Stimulated activated naive CD8-positive, alpha-beta T cell treated with anti-CD3 and anti-CD28 coated beads, Interleukin-15, amount 100 ng/mL, for 72 hours (primary cell): ENCODE measurements around the gene DSCAML1.

ENCODE experiments used
- ATAC-seq: fragments of 150-1000 bp; cut with Tn5 transposase; 2 replicates; pipeline ENCODE4 v1.10.0; 2021; ENCODE audit warnings: mild to moderate bottlenecking, moderate library complexity
- DNase-seq, 2 donors: peaks; one replicate each; pipeline ENCODE4 v3.0.0; 2021 to 2022
- H3K27ac Mint-ChIP-seq, 2 donors: one replicate each; pipeline ENCODE4 v1.8.0; 2022; ENCODE audit warnings: mild to moderate bottlenecking in 2 of 2, mixed read lengths in 2 of 2, moderate library complexity in 2 of 2
- H3K27me3 Mint-ChIP-seq: one replicate; pipeline ENCODE4 v1.8.0; 2022; ENCODE audit warnings: mixed read lengths
- H3K4me1 Mint-ChIP-seq: one replicate; pipeline ENCODE4 v1.8.0; 2022; ENCODE audit warnings: mild to moderate bottlenecking, mixed read lengths
- H3K4me3 Mint-ChIP-seq, 2 donors: one replicate each; pipeline ENCODE4 v1.8.0; 2022; ENCODE audit warnings: mild to moderate bottlenecking in 2 of 2, mixed read lengths in 2 of 2, moderate library complexity in 1 of 2
- H3K9me3 Mint-ChIP-seq, 2 donors: one replicate each; pipeline ENCODE4 v1.8.0; 2022; ENCODE audit warnings: mixed read lengths in 2 of 2

DSCAML1 gene

DNA sequence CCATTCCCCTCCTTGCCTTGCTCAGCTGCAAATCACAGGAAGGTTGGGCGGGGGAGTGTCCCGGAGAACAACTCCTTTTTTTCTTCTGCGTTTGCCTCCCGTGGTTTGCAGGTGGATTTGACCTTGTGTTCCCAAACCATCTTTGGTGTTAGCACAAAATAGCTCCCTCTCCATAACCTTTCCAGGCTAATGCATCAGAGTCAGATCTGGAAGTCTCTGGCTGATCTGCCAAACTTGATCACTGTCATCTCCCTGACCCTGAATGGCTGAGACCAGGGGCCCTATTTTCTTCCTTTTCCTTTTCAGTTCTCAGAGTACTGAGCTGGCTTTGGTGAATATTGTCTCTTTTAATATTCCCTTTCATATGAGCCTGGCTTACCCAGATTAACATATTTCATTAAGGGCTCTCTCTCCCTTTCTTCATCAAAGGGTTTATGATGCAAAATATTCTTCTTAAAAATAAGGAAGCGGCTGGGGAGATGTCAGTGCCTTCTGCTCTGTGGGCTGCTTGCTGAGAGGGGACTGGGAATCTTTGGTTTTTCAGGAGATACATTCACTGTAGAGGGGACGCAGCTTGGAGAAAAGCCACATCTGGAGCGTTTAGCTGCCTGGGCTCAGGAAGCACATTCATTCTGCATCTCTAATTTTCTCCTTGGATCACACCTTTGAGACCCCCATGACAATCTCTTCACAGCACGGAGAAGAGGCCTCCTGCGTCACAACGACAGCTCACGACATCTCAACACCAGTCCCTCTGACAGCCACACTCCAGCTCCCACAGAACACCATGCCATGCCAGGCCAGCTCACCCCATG, 321.1 kb downstream of the DSCAML1 start:
- no peak for DNase-seq
- Mint-ChIP-seq H3K4me3 (no peak overlapping the region), H3K9me3 (no peaks in the 10 kb centered on the region), H3K27me3 (peaks cover 6% of the 10 kb centered on the region), H3K4me1 (no peaks in the 10 kb centered on the region), H3K27ac (no peak overlapping the region)
- no peak for ATAC-seq

DNA sequence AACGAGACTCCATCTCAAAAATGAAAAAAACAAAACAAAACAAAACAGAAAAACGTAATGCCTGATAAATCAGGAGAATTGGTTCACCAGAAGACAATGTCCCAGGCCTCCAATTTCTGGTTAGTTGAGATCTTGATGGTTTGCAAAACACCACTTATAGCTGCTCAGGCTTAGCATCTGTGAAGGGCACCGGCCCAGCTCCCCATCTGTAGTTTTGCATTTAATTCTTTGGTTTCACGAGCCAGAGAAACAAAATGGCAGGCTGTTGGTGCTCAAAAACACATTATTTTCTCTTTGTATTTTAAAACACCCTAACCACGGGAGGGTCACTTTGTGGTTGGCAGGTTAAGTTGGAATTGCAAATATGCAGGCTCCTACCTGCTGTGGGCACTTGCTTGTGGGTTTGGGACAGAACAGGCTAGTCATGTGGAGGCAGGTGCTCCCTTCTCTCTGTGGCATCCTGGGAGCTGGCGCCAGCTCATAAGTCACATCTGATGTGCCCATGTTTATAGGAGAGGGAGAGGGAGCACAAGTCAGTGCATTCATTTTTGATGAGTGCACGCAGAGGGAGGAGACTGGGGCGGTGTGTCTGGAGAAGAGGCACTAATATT, 323.4 kb downstream of the DSCAML1 start:
- DNase-seq (no peak), ATAC-seq (no peak)
- H3K4me3 Mint-ChIP-seq, result no peak overlapping the region
- H3K27ac Mint-ChIP-seq, result no peak overlapping the region
- H3K9me3 Mint-ChIP-seq, result no peaks in the 10 kb centered on the region
- no peaks in the 10 kb centered on the region for H3K4me1 Mint-ChIP-seq
- peaks cover 6% of the 10 kb centered on the region for H3K27me3 Mint-ChIP-seq

DNA sequence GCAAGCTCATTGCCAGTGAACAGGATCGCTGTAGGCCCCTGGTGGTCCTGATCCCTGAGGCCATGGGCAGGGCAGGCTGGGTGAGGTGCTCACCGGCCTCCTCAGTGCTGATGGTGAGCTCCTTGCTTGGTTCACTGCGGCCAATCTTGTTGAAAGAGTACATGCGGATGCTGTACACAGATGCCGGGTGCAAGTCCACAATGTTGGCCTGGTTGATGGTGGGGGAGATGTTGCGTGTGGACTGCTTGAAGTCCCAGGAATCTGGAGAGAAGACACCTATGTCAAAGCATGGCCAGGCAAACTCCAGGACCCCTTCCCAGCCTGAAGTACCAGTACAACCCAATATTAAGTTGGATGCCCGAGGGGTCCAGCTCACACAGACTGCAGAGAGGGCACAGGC, 325.2 kb downstream of the DSCAML1 start:
- Mint-ChIP-seq H3K27ac (no peak overlapping the region), H3K4me1 (no peaks in the 10 kb centered on the region), H3K4me3 (no peak overlapping the region), H3K9me3 (no peaks in the 10 kb centered on the region), H3K27me3 (peaks cover 6% of the 10 kb centered on the region)
- ATAC-seq, result no peak
- DNase-seq, result no peak

DNA sequence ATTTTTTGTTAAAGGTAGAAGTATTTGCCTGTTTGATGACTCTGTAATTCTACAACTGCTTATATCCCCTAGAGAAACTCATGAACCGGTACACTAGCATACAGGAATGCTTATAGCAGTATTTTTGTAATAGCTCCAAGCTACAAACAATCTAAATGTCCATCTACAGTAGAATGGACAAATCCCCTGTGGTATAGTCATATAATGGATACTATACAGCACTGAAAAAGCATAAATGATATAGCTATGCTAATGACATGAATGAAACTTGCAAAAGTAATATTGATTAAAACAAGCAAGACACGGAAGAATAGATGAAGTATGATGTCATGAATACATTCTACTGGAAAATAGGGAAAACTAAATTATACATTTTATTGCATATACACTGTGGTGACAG, 326.4 kb downstream of the DSCAML1 start:
- no peak overlapping the region for H3K27ac Mint-ChIP-seq
- H3K9me3 Mint-ChIP-seq, result no peaks in the 10 kb centered on the region
- no peaks in the 10 kb centered on the region for H3K4me1 Mint-ChIP-seq
- DNase-seq (no peak), ATAC-seq (no peak)
- H3K4me3 Mint-ChIP-seq, result no peak overlapping the region
- no peaks in the 10 kb centered on the region for H3K27me3 Mint-ChIP-seq

DNA sequence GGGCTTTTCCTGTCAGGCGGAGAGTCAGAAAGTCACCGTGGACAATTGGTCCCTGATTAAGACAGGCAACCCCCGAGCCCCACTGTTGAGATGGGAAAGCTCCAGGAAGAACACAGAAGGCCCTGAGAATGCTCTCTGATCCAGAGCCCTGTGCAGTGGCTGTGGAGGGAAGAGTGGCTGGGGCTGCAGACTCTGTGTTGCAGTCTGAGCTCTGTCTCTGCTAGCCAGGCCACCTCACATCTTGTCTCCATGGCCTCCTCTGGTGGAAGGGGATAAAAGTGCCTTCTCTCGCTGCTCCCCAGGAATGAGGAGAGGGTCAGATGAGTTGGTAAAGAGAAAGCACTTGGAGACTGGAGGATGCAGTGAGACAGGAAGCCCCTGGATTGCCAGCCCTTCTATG, 328.1 kb downstream of the DSCAML1 start:
- ATAC-seq (no peak), DNase-seq (no peak)
- no peak overlapping the region for H3K4me3 Mint-ChIP-seq
- H3K27me3 Mint-ChIP-seq, result no peaks in the 10 kb centered on the region
- no peaks in the 10 kb centered on the region for H3K9me3 Mint-ChIP-seq
- no peaks in the 10 kb centered on the region for H3K4me1 Mint-ChIP-seq
- no peak overlapping the region for H3K27ac Mint-ChIP-seq

DNA sequence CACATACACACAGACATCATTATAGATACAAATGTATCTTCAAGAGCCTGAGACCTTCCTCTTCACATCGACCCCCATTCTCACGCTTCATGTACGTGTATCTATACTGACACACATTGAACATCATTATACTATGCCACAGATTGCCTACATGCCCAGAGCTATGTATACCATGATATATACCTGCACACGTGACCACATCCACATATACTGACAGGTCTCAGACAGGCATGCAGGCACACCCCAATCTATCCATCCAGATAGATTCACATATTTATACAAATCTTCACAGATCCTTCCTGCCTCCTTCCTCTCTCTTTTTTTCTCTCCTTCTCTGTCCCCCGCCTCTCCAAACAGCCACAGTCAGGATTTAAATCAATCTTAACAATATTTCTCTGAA, 329.2 kb downstream of the DSCAML1 start:
- Mint-ChIP-seq H3K9me3 (no peaks in the 10 kb centered on the region), H3K4me3 (no peak overlapping the region), H3K27ac (no peak overlapping the region), H3K4me1 (no peaks in the 10 kb centered on the region), H3K27me3 (no peaks in the 10 kb centered on the region)
- DNase-seq (no peak), ATAC-seq (no peak)

DNA sequence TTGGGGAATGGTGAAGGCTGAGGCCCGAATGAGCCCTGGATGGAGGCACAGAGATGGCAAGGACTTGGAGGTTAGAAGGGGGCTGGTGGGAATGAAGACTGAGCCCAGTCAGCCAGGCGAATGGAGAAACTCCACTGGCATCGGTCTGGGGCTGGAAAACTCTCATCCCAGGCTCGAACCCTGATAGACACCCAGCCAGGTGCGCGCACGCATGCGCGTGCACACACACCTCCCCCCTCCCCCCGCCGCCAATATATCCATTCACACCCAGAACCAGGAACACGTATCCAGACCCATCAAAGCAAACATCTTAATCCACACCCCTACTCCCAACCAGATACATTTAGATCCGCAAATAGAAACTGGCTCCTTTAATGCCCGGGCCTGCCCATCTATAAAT, 330.1 kb downstream of the DSCAML1 start:
- Mint-ChIP-seq H3K9me3 (no peaks in the 10 kb centered on the region), H3K4me3 (no peak overlapping the region), H3K27ac (no peak overlapping the region), H3K4me1 (no peaks in the 10 kb centered on the region), H3K27me3 (no peaks in the 10 kb centered on the region)
- ATAC-seq, result no peak
- no peak for DNase-seq

DNA sequence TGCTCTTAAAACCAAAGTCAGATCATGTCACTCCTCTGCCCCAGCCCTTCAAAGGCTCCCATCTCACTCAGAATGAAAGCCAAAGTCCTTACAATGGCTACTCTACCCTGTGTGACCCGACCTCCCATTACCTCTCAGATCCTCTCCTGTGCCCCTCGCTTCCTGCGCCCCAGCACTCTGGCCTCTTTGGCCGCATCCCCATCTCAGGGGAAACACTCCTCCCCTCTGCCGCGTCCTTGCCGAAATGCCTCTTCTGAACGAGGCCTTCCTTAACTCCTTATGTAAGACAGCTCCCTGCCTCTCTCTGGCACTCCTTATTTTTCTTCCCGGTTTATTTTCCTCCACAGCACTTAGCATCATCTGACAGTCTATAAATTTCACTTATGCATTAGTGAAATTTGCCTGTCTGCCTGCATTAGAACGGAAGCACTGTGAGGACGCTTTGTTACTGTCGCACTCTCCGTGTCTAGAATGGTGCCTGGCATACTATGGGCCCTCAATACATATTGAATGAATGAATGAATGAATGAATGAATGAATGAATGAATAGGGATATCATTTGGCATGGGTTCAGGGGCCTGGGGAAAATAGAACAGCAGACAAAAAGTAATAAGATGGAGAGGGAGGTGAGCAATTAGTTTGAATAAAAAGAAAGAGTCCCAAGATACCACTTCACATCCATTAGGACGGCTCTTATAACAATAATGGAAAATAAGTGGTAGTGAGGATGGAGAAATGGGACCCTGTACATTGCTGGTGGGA, 331.6 kb downstream of the DSCAML1 start:
- Mint-ChIP-seq H3K9me3 (no peaks in the 10 kb centered on the region), H3K4me1 (no peaks in the 10 kb centered on the region), H3K27ac (no peak overlapping the region), H3K27me3 (peaks cover under 1% of the 10 kb centered on the region), H3K4me3 (no peak overlapping the region)
- DNase-seq, result no peak
- no peak for ATAC-seq

DNA sequence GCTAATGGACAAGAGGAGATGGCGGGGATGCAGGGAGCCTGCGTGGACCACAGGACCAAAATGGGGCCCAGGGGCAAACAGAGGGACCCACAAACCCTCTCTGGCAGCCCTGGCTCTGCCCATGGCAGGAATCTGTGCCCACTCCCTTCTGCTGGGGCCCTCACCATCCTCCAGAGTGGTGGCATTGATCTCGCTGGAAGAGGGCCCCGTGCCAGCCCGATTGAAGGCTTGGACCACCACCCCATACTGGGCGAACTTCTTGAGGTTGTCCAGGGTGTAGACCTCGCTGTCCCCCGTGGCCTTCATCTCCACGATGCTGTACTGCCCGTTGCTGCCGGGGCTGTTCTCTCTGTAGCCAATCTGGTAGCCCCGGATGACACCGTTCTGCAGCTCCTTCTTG, 332.2 kb downstream of the DSCAML1 start:
- no peaks in the 10 kb centered on the region for H3K9me3 Mint-ChIP-seq
- peaks cover 7% of the 10 kb centered on the region for H3K27me3 Mint-ChIP-seq
- H3K4me3 Mint-ChIP-seq, result no peak overlapping the region
- H3K27ac Mint-ChIP-seq, result no peak overlapping the region
- no peaks in the 10 kb centered on the region for H3K4me1 Mint-ChIP-seq
- no peak for ATAC-seq
- DNase-seq, result no peak

DNA sequence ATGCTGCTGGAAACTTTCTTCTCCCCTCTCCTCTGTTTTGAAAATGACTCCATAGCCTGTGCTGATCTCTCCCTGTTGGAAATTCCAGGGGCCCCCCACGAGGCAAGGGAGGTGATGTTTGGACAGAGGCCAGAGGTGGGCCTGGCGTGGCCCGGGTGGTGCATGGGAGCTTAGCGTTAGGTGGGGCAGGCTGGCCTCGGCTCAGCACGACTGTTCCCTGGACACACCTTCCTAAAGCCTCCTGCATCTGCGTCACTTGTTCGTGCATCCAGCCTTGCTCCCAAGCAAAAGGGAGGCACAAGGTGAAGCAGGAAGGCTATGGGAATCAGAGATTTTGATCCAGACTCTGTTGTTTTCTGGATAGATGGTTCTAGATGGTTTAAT, 334.2 kb downstream of the DSCAML1 start:
- H3K27me3 Mint-ChIP-seq, result peaks cover 13% of the 10 kb centered on the region
- no peak for ATAC-seq
- H3K4me1 Mint-ChIP-seq, result peaks cover 6% of the 10 kb centered on the region
- no peak overlapping the region for H3K27ac Mint-ChIP-seq
- no peak overlapping the region for H3K4me3 Mint-ChIP-seq
- DNase-seq, result no peak
- no peaks in the 10 kb centered on the region for H3K9me3 Mint-ChIP-seq

DNA sequence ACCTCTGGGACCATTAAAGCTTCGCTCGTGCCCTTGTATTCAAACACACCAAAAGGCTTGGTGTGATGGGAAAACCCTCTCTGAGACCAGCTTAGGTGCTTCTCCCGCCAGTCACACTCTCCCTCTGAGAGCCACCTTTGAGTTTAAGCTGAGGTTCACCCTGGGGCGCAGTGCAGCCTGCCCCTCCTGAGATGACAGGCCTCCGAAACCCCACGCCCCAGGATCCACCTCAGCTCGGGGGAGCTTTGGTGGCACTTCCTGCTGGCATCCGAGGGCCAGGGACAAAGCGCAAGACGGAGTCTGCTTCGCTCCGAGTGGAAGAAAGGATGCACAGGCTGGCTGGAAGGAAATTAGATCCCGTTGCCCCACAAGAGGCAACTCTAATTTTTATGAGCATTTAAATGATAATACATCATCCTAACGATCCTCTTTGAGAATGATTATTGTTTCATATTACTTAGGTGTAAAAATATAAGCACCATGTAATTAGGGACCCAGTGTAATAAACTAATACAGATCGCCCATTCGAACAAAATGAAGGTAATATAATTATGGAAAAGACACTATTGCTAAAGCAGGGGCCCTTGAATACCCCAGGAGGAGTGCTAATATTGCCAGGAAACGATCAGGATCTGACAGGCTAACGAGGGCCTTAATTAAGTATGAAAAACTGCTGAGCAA, 334.7 kb downstream of the DSCAML1 start:
- Mint-ChIP-seq H3K27me3 (peaks cover 13% of the 10 kb centered on the region), H3K4me3 (no peak overlapping the region), H3K9me3 (no peaks in the 10 kb centered on the region), H3K27ac (peak overlapping the region; percentile 29 to 54), H3K4me1 (peaks cover 6% of the 10 kb centered on the region)
- no peak for DNase-seq
- ATAC-seq, result no peak

DNA sequence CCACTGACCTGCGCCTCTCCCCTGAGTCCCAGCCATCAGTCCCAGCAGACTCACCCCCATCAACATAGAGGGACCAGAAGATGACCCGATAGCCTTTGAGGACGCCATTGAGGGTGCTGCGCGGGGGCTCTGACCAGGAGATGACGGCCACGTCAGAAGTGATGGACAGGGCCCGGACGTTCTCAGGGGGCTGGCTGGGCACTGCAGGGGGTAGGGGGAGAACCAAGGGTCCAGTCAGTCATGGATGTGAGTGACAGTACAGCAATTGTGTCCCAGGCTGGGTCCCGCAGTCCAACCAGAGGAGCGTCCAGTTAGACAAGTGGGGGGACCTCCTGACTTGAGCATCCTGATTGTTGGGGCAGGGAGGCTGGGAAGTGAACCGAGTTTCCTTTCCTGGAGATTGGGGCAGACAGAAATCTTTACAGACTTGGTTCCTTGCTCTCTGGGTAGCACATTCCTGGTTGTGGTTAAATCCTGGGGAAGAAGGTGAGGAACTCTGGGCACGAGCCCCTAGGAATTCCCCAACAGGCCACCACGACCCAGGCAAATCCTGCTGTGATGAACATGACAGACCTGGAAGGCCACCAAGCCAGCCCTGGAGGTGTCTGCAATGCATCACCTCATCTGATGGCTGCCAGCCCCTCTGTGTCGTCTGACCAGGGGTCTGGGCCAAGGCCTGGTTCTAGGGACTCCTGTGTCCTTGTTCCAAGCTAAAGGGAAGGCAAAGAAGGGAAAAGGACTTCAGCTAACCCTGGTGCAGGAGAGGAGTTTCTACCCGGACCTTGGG, 335.4 kb downstream of the DSCAML1 start:
- peak overlapping the region in 1 of 2 donors; percentile 36 for H3K27ac Mint-ChIP-seq
- H3K4me1 Mint-ChIP-seq, result peaks cover 6% of the 10 kb centered on the region
- H3K4me3 Mint-ChIP-seq, result no peak overlapping the region
- H3K27me3 Mint-ChIP-seq, result peaks cover 13% of the 10 kb centered on the region
- DNase-seq (no peak), ATAC-seq (no peak)
- no peaks in the 10 kb centered on the region for H3K9me3 Mint-ChIP-seq

DNA sequence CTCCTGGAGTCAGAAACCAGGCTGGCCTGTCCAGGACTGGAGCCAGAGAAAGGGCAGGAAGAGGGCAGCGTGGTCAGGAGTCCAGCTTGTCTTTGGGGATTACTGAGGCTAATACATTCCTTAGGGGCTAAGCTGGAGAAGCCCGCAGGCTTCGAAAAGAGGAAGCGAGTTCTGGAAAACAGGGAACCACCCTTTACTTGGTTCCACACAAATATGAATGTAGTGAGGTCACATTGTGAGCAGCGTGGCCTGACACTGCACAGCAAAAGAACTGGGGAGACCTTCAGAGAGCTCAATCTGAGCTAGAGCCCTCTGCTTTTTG, 337.1 kb downstream of the DSCAML1 start:
- no peak for ATAC-seq
- peak overlapping the region in 1 of 2 donors; percentile 2 for H3K27ac Mint-ChIP-seq
- H3K4me1 Mint-ChIP-seq, result peaks cover 6% of the 10 kb centered on the region
- DNase-seq, result no peak
- peaks cover 13% of the 10 kb centered on the region for H3K27me3 Mint-ChIP-seq
- H3K4me3 Mint-ChIP-seq, result no peak overlapping the region
- peaks cover 4 to 5% of the 10 kb centered on the region in 2 donors for H3K9me3 Mint-ChIP-seq

DNA sequence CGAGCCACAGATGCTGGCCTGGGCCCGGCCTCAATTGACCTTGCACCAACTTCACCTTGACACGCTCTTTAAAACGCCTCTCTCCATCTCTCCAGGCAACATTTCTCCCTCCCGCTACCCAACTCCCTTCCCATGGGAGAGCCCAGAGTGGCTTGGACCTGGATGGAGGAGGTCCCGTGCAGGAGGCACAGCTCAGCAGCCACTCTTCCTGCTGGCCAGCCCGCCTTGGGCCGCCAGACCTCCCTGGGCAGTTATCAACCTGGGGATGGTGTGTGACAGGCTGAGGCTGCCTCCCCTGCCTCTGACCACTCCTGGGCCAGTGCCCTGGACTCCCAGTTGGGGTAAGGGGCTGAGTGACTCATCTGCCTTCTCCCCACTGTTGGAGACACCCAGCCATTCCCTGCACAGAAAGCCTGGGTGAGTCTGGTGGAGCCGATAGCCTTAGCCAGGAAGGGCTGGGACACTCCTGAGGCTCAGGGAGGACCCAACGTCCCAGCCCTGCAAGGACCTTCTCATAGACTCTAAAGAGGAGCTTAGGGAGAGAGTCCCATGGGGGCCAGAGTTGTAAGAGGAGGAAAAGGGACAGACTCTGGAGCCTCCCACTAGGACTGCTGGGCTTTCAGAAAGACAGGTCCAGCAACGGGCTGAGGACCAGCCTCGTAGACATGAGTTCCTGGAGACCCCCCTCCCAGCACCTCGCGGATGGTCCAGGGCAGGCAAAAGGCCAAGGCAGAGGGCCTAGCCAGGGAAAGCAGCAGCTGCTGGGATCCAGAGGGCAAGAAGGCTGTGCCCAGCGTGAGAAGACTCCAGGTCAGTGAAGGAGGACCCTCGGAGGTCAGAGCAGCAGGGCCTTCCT, 337.7 kb downstream of the DSCAML1 start:
- ATAC-seq (no peak), DNase-seq (no peak)
- Mint-ChIP-seq H3K27ac (peak overlapping the region in 1 of 2 donors; percentile 81), H3K27me3 (peaks cover 13% of the 10 kb centered on the region), H3K4me3 (no peak overlapping the region), H3K4me1 (peaks cover 6% of the 10 kb centered on the region), H3K9me3 (peaks cover 8 to 11% of the 10 kb centered on the region in 2 donors)
